ENCODE results near the gene RASGRF1.

The RASGRF1 gene

DNA sequence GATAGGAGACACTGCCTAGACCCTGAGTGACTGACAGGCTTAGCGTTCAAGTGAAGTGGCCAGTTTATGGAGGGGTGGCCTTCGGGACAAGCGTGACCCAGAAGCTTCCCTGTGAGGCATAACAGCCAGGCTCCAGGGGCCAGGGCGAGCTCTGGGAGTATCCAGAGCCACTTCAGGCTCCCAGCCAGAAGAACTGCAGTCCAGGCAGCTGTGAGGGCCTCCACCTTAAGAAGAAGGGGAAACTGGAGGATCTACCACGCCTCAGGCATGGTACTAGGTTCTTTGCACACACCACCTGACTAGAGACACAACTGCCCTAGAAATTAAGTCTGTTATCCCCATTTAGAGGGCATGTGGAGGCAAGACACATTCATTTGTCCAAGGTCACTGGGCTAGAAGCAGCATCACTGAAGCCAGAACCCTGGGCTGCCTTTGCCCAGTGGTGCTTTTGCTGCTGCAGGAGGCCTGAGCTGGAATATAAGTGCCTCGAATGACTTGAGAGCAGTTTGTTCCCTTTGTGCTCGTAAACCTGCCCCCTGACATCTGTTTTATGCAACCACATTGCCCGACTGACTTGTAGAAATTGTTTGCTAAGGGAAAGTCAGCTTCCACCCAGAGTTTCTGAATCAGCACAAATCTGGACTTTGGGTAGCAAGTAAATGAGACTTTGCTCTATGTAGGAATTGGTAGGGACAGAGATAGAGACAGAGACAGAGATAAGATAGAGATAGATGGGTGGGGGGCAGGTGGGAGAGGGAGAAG is 23.3 kb downstream of the RASGRF1 start:
- in situ Hi-C loops (cut with MboI; ENCODE audit: low sequenced_read_pairs) = no loop called here

- in situ Hi-C loops (cut with MboI; ENCODE audit: low sequenced_read_pairs) = no loop called here
These were observed 24.0 kb downstream of the RASGRF1 start for GRCh38 chr15:79066391-79067071.

DNA sequence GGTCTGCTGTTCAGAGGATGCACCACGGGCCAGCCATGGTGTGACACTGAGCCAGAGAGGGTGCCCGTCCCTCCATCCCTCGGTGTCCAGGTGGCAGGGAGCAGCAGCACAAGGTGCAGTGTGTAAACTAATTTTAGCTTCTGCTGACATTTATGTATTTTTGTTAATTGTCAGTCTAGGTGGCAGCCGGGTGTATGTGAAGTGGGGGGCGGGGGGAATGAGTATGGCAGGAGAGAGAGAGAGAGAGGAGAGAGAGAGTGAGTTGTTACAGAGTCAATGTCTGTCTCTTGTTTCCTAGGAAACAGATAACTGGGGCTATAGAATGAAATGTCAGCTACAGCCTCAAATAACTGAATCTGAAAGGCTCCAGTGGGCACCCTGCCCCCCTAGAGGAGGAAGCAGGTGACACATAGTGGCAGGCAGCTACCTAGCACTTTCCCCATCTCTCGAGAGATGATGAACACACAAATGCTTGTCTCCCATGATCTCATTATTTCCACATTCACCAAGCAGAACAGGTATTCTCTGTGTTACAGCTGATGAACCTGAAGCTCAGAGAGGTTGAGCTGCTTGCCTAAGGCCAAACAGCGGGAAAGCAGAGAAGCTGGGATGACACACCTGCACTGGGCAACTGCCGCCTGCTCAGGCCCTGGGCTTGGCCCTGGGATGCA is 24.7 kb downstream of the RASGRF1 start:
- in situ Hi-C loops (cut with MboI; ENCODE audit: low sequenced_read_pairs) = no loop called here

DNA sequence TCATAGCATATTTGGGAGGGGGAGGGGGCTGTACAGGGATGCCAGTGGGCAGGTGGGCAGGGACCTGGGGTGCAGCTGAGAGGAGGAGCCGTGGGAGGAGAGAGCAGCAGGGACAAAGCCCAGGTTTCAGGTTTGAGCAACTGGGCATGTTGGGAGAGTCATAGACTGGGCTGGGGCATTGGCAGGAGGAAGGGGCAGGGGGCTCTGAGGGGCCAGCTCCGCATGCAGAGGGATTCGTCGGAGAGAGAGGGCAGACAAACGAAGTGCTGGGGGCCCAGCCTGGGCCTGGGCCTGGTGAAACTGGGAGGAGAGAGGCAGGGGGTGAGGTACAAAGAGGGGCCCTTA is 25.2 kb downstream of the RASGRF1 start:
- in situ Hi-C loops (cut with MboI; ENCODE audit: low sequenced_read_pairs) = no loop called here

DNA sequence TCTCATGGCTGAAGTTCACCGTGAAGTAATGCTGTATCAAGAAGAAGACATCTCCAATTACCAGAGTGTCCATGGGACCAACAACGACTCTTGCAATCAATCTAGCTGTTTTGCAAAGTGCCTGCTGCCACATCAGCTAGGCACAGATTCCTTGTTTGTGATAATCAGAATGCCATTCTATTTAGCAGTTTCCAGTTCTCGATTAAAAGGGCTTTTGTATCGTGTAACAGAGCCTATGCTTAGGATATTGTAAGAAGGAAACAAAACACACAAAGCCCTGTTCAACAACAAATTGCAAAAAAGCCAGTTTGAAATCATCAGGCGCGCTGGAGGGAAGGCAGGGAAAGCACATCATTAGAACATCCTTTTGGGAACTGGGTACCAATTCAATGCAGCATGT is 26.1 kb downstream of the RASGRF1 start:
- in situ Hi-C loops (cut with MboI; ENCODE audit: low sequenced_read_pairs) = no loop called here

- in situ Hi-C loops (cut with MboI; ENCODE audit: low sequenced_read_pairs) = no loop called here
These were observed 30.4 kb downstream of the RASGRF1 start for GRCh38 chr15:79060175-79060574.

DNA sequence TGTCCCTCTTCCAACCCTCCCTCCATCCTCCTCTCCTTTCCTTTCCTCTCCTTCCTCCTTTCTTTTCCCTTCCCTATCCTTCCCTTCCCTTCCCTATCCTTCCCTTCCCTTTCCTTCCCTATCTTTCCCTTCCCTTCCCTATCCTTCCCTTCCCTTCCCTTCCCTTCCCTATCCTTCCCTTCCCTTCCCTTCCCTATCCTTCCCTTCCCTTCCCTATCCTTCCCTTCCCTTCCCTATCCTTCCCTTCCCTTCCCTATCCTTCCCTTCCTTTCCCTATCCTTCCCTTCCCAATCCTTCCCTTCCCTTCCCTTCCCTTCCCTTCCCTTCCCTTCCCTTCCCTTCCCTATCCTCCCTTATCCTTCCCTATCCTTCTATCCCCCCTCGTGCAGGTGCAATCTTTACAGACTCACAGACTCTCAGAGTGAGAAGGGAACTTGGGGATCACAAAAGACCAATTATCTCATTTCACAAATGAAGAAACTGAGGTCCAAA is 31.5 kb downstream of the RASGRF1 start:
- in situ Hi-C loops (cut with MboI; ENCODE audit: low sequenced_read_pairs) = no loop called here

- in situ Hi-C loops (cut with MboI; ENCODE audit: low sequenced_read_pairs) = no loop called here
These were observed 32.2 kb downstream of the RASGRF1 start for GRCh38 chr15:79058260-79058850.

- in situ Hi-C loops (cut with MboI; ENCODE audit: low sequenced_read_pairs) = no loop called here
These were observed 33.5 kb downstream of the RASGRF1 start for GRCh38 chr15:79057050-79057449.

GRCh38 chr15:79054350-79054749 is 36.2 kb downstream of the RASGRF1 start:
- in situ Hi-C loops (cut with MboI; ENCODE audit: low sequenced_read_pairs) = no loop called here

GRCh38 chr15:79053894-79054293 is 36.7 kb downstream of the RASGRF1 start:
- in situ Hi-C loops (cut with MboI; ENCODE audit: low sequenced_read_pairs) = no loop called here

GRCh38 chr15:79051941-79052731 is 38.4 kb downstream of the RASGRF1 start:
- in situ Hi-C loops (cut with MboI; ENCODE audit: low sequenced_read_pairs) = no loop called here

DNA sequence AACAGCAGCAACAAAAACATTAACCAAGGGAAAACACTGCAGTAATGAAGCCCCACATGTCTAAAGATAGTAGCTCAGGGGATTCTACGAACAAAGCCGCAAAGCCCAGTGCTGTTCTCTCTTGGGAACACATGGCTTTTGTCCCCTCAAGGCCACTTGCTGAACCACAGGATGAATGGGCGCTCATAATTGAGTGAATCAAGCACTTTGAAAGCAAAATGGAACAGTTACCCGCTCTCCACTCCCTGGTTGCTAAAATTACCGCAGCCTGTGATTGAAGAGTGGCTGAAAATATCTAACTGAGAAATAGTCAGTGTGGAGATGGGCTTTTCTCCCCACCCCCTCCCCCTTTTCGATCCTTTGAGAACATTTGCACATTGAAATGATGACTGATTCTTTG is 39.6 kb downstream of the RASGRF1 start:
- in situ Hi-C loops (cut with MboI; ENCODE audit: low sequenced_read_pairs) = no loop called here

DNA sequence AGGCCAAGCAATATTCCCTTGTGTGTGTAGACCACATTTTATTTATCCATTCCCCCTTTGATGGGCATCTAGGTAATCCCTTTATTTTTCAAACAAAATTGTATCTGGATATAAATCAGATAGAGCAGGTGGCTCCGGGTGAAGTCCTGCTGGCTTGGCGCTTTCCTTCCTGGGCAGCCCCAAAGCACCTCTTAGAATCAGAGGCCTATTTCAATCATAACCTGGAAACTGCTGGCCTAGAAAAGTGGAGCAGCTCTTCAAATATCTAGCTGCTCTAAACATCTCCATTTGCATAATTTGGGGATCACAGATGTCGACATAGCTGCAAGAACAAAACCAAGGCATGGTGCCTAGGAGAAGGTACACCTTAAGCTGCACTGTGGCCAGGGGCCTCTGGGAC is 40.2 kb downstream of the RASGRF1 start:
- in situ Hi-C loops (cut with MboI; ENCODE audit: low sequenced_read_pairs) = no loop called here

GRCh38 chr15:79049416-79049815 is 41.2 kb downstream of the RASGRF1 start:
- in situ Hi-C loops (cut with MboI; ENCODE audit: low sequenced_read_pairs) = no loop called here

DNA sequence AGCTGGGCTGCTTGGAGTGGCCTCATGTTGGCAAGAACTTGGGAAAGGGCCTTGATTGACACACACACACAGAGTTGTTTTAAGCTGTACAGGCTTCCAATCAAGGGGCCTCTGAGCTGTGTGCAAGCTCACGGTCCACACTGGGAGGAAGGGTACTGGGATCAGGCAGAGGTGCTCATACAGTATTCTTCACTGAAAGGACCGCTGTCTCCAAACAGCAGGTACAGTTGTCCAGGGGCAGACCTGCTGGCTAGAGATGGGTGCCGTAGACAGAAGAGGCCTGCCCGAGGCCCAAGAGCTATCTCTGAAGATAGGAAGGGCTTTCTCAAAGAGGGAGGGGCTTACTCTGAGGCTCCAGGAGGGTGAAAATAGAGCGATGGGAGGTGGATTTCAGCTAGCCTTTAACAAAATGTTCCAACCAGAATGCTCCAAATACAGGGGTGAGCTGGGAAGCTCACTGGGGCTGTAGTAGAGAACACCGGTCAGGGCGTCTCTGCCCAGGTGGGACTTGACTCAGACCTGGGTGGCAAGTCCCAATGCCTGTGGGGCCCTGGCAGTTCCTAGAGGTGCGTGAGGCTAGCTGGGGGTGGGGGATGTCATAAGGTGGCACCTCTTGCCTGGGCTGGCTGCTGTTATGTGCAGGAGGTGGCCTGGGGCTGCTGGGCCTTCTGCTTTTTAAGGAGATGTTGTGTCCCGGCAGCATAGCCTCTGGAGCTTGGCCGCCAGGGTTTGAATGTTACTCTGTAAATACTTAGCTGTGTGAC is 42.7 kb downstream of the RASGRF1 start:
- in situ Hi-C loops (cut with MboI; ENCODE audit: low sequenced_read_pairs) = no loop called here

DNA sequence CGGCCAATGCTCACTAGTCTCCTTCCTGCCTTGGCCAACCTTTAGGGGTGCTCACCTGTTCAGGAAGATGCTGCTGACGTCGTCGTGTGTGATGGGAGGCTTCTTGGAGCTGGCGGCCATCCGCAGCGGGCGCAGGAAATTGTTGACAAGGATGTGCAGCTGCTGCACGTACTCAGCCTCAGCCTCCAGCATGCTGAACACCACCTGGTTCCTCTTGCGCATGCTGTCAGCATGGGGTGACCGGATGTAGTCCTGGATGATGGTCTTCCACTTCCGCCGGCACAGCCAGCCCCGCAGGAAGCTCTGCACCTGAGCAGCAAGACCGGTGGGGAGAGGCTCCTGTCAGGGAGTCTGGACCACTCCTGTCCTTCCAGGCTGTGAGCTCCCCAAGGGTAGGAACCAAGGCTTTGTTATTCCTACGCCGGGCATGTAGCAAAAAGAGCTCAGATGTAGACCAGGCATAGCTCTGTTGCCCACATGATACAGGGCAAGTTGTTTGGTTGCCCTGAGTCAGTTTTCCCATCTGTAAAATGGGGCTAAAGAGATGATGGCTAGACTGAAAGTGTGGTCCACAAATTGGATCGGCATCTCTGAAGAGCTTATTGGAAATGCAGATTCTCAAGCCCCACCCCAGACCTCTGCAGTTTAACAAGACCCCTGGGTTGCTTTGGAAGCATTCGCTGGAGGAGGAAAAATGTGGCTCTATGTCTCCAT is 43.7 kb downstream of the RASGRF1 start:
- in situ Hi-C loops (cut with MboI; ENCODE audit: low sequenced_read_pairs) = no loop called here

GRCh38 chr15:79045041-79045440 is 45.5 kb downstream of the RASGRF1 start:
- in situ Hi-C loops (cut with MboI; ENCODE audit: low sequenced_read_pairs) = no loop called here

DNA sequence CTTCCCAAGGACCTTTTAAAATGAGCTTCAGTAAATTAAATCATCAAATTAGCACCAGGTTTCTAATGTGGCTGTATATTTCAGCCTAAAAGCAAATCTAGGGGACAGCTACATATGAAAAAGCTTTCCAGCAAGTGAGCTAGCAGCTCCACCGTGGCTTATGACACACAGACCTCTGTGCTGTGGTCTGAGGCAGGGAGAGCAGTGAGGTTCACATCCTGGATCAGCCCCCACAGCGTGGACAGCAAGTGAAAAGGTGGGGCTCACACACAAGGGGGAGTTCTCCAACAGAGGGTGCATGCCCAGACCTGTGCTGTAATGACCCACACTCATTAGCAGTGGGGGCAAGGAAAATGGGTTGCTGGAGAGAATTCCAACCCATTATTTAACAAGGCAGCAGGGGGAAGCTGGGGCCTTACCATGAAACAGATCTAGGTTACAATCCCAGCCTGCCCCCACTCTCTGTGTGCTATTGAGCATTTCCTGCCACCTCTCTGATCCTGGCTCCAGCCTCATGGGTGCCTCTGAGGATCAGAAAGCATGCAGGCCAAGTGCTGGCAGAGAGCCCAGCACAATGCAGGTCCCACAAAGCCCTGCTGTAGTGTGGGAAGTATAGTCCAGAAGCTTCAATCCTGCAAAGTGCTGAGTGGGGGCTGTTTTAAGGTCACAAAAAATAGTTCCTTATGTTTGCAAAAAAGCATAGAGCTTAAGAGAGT is 48.2 kb downstream of the RASGRF1 start:
- in situ Hi-C loops (cut with MboI; ENCODE audit: low sequenced_read_pairs) = no loop called here
